Measurements from ENCODE around the gene FBN3. TPM values are rescaled to one million over a fixed set of nuclear protein-coding genes. Genes with fewer than 3 reads are reported as not detected.

Gene FBN3
- total RNA-seq, 1 experiment from 2014 or later = 0.10 TPM

GRCh38 chr19:8096071-8096470 is 53.3 kb downstream of the FBN3 start:
- ChIA-PET CTCF (interaction anchor here (0.6 kb wide), 1 partner anchor 49 kb away, joined by 9 read pairs; no protein-coding TSS in a partner anchor), POLR2A (no interaction called here)
- BruUV-seq (replicated peaks) = no TSS peak
- DNase-seq (ENCODE audit: low read depth, low spot score) (no peak), ATAC-seq (no peak)
- no peaks in the 10 kb centered on the region; the same call in 1 of the 2 replicates for H3K27me3 ChIP-seq (ENCODE audit: control insufficient read depth, insufficient read depth, low read length)
- in situ Hi-C loops (cut with HindIII; ENCODE audit: low pct_unique_long_range_greater_than_20kb, low sequenced_read_pairs) (no loop called here), intact Hi-C loops (cut with micrococcal nuclease; ENCODE audit: unreplicated experiment) (no loop called here)
- no peak overlapping the region for H3K27ac ChIP-seq (ENCODE audit: low read length)
- H3K4me1 ChIP-seq (ENCODE audit: control insufficient read depth, insufficient read depth, low read length) = no peaks in the 10 kb centered on the region
- H3K9me3 ChIP-seq (ENCODE audit: control insufficient read depth, insufficient read depth, low read depth, low read length) = peaks cover 6% of the 10 kb centered on the region; the same call in 1 of the 2 replicates
- no peak for TF ChIP-seq REST (IDR thresholded peaks at IDR 0.05; ENCODE audit: insufficient read depth in 1 of 2, low read depth in 2 of 2, low read length in 1 of 2)
- TF ChIP-seq CTCF (IDR thresholded peaks at IDR 0.05) = no peak
- no peak for TF ChIP-seq TCF7L2 (IDR thresholded peaks at IDR 0.05; ENCODE audit: low read depth, low read length)
- no peak for TF ChIP-seq SIN3A (IDR thresholded peaks at IDR 0.05; ENCODE audit: borderline replicate concordance, insufficient read depth, low read depth, low read length)
- TF ChIP-seq POLR2AphosphoS5 (IDR thresholded peaks at IDR 0.05; ENCODE audit: low read depth, low read length) = no peak
- H3K4me3 ChIP-seq (ENCODE audit: low read depth in 2 of 2, low read length in 2 of 2) = no peak overlapping the region
- no peaks in the 10 kb centered on the region for H3K36me3 ChIP-seq (ENCODE audit: control insufficient read depth, insufficient read depth, low read length)

- Histone ChIP-seq H3K9me3 (ENCODE audit: control insufficient read depth, insufficient read depth, low read depth, low read length) (peaks cover 6% of the 10 kb centered on the region; the same call in 1 of the 2 replicates), H3K4me1 (ENCODE audit: control insufficient read depth, insufficient read depth, low read length) (no peaks in the 10 kb centered on the region), H3K27ac (ENCODE audit: low read length) (no peak overlapping the region), H3K36me3 (ENCODE audit: control insufficient read depth, insufficient read depth, low read length) (no peaks in the 10 kb centered on the region), H3K27me3 (ENCODE audit: control insufficient read depth, insufficient read depth, low read length) (no peaks in the 10 kb centered on the region; the same call in 1 of the 2 replicates), H3K4me3 (ENCODE audit: low read depth in 2 of 2, low read length in 2 of 2) (no peak overlapping the region)
- ChIA-PET POLR2A (no interaction called here), CTCF (no interaction called here)
- ATAC-seq (no peak), DNase-seq (ENCODE audit: low read depth, low spot score) (no peak)
- BruUV-seq (replicated peaks) = no TSS peak
- in situ Hi-C loops (cut with HindIII; ENCODE audit: low pct_unique_long_range_greater_than_20kb, low sequenced_read_pairs) = no loop called here
- intact Hi-C loops (cut with micrococcal nuclease; ENCODE audit: unreplicated experiment) = no loop called here
- no peak for TF ChIP-seq REST (IDR thresholded peaks at IDR 0.05; ENCODE audit: insufficient read depth in 1 of 2, low read depth in 2 of 2, low read length in 1 of 2)
- no peak for TF ChIP-seq POLR2AphosphoS5 (IDR thresholded peaks at IDR 0.05; ENCODE audit: low read depth, low read length)
- no peak for TF ChIP-seq CTCF (IDR thresholded peaks at IDR 0.05)
- no peak for TF ChIP-seq TCF7L2 (IDR thresholded peaks at IDR 0.05; ENCODE audit: low read depth, low read length)
- TF ChIP-seq SIN3A (IDR thresholded peaks at IDR 0.05; ENCODE audit: borderline replicate concordance, insufficient read depth, low read depth, low read length) = no peak
Measured at GRCh38 chr19:8095354-8095886, 54.0 kb downstream of the FBN3 start.

Data from Panc1 (cell line).